Type B pancreatic cell (in vitro differentiated cells): ENCODE data around the gene TBX15. TPM values are rescaled to one million over a fixed set of nuclear protein-coding genes. Genes with fewer than 3 reads are reported as not detected.

ENCODE experiments used
- DNase-seq: peaks from one replicate; pipeline ENCODE4 v3.0.0; 2021; ENCODE audit warnings: mixed read lengths; ENCODE audit not compliant: unreplicated experiment; ENCODE audit errors: extremely low spot score
- H3K27ac Mint-ChIP-seq: 2 replicates; pipeline ENCODE4 v1.8.0; 2021; ENCODE audit warnings: mild to moderate bottlenecking, mixed read lengths
- H3K27me3 Mint-ChIP-seq: 2 replicates; pipeline ENCODE4 v1.8.0; 2021; ENCODE audit warnings: mixed read lengths
- H3K36me3 Mint-ChIP-seq: 2 replicates; pipeline ENCODE4 v1.8.0; 2021; ENCODE audit warnings: mixed read lengths
- H3K4me1 Mint-ChIP-seq: one replicate; pipeline ENCODE4 v1.8.0; 2021; ENCODE audit warnings: mixed read lengths; ENCODE audit not compliant: unreplicated experiment
- H3K4me3 Mint-ChIP-seq: 2 replicates; pipeline ENCODE4 v1.8.0; 2021; ENCODE audit warnings: mild to moderate bottlenecking, mixed read lengths
- H3K9me3 Mint-ChIP-seq: 2 replicates; pipeline ENCODE4 v1.8.0; 2021; ENCODE audit warnings: mixed read lengths
- CTCF ChIP-seq: fragments of 200-600 bp; sonication (generic); conservative IDR thresholded peaks from 2 replicates; pipeline ENCODE4 v1.5.0; 2021; ENCODE audit warnings: antibody characterized with exemption, mild to moderate bottlenecking
- total RNA-seq: library from RNA; stranded (reverse); gene quantifications from 2 replicates; pipeline ENCODE4 v1.2.1, GENCODE V29; 2021; ENCODE audit warnings: low replicate concordance

Gene TBX15
- total RNA-seq, 1 donor from 2014 or later, result 8.5 TPM

- Mint-ChIP-seq H3K36me3 (no peaks in the 10 kb centered on the region), H3K27ac (no peak overlapping the region), H3K4me3 (no peak overlapping the region), H3K27me3 (peaks cover 7% of the 10 kb centered on the region), H3K4me1 (no peaks in the 10 kb centered on the region), H3K9me3 (no peaks in the 10 kb centered on the region)
- no peak for DNase-seq
- TF ChIP-seq CTCF, result no peak
Observed at GRCh38 chr1:118890851-118891384, 97.2 kb downstream of the TBX15 start.

DNA sequence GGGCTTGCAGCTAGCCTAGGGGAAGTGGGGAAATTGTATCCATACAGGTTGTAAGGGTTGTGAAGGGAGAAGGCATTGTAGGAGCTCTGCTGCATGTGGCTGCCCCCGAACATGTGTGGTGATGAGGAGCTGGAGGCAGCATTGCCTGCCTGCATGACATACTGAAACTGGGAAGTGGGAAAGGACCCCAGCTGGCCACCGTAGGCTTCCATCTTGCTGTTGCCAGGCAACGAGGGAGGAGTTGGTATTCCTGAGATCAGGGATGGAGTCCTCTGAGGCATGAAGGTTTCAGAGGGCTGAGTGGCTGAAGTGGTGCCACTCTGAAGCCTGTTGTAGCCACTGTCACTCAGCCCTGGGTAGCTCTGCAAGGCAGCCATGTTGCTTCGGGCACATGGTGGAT, 103.2 kb downstream of the TBX15 start:
- Mint-ChIP-seq H3K36me3 (peaks cover 3% of the 10 kb centered on the region), H3K4me1 (no peaks in the 10 kb centered on the region), H3K4me3 (no peak overlapping the region), H3K27me3 (no peaks in the 10 kb centered on the region), H3K9me3 (no peaks in the 10 kb centered on the region), H3K27ac (no peak overlapping the region)
- no peak for TF ChIP-seq CTCF
- no peak for DNase-seq

- Mint-ChIP-seq H3K27me3 (no peaks in the 10 kb centered on the region), H3K9me3 (no peaks in the 10 kb centered on the region), H3K4me3 (no peak overlapping the region), H3K4me1 (no peaks in the 10 kb centered on the region), H3K36me3 (peaks cover 3% of the 10 kb centered on the region), H3K27ac (no peak overlapping the region)
- no peak for TF ChIP-seq CTCF
- no peak for DNase-seq
Observed at GRCh38 chr1:118881751-118882150, 106.4 kb downstream of the TBX15 start.

DNA sequence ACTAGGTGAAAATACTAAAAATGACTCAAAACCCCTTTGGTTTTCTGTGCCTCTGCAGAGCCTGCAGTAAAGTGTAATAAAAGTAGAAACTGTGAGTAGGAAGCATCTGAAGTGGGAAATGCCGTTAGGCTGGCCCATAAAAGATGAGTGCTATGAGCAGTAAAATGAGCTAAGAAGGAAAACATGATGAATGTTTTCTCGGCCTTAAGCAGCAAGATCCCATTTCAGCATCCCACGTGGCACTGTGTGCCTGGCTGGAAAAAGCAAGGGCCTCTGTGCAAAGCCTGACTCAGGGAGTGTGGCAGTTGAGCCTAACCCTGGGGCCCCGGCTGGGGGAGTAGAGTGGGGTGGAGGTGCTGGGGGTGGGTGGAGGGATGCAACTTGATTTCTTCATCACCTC, 109.5 kb downstream of the TBX15 start:
- DNase-seq, result no peak
- no peak overlapping the region for H3K27ac Mint-ChIP-seq
- no peaks in the 10 kb centered on the region for H3K36me3 Mint-ChIP-seq
- no peak overlapping the region for H3K4me3 Mint-ChIP-seq
- no peak for TF ChIP-seq CTCF
- no peaks in the 10 kb centered on the region for H3K4me1 Mint-ChIP-seq
- no peaks in the 10 kb centered on the region for H3K9me3 Mint-ChIP-seq
- H3K27me3 Mint-ChIP-seq, result peaks cover 2% of the 10 kb centered on the region

GRCh38 chr1:118877668-118878396, 110.3 kb downstream of the TBX15 start:
- peaks cover 2% of the 10 kb centered on the region for H3K27me3 Mint-ChIP-seq
- TF ChIP-seq CTCF, result no peak
- no peaks in the 10 kb centered on the region for H3K36me3 Mint-ChIP-seq
- no peak overlapping the region for H3K27ac Mint-ChIP-seq
- H3K4me1 Mint-ChIP-seq, result no peaks in the 10 kb centered on the region
- H3K4me3 Mint-ChIP-seq, result no peak overlapping the region
- H3K9me3 Mint-ChIP-seq, result no peaks in the 10 kb centered on the region
- DNase-seq, result no peak
